ENCODE measurements around the gene TRIM13. TPM values are rescaled to one million over a fixed set of nuclear protein-coding genes. Genes with fewer than 3 reads are reported as not detected.

The TRIM13 gene
- polyA plus RNA-seq, 3 donors: 5.8 to 14.1 (median 6.1) TPM

DNA sequence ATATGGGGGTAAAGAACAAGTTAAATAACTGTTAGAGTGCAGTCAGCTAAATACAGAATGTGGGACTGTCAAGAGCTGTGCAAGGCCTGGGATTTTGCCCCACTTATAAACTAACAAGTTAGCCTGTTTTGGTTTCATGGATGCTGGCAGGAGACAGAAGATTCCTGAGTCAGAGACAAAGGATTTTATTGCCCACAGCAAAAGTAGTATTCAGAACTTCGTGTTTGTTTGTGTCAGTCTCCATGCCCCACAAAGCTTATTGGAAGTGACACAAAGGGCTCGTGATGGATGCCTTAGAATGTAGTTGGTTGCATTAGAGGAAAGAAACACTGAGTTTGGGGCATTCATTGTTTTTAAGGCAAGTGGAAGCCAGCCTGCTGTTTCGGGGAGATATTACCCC lies 38.5 kb upstream of the TRIM13 start:
- Histone ChIP-seq H4K20me1 (ENCODE audit: insufficient read depth, low read length) (no peaks in the 10 kb centered on the region), H3K4me3 (replicated peaks in 1 of 3; ENCODE audit: low read depth in 2 of 3, low read length in 3 of 3) (no peak overlapping the region), H3K9me3 (replicated peaks in 1 of 2; ENCODE audit: control insufficient read depth in 1 of 2, insufficient read depth in 1 of 2, low read length in 2 of 2) (no peaks in the 10 kb centered on the region), H3K27ac (ENCODE audit: low read depth in 1 of 2, low read length in 2 of 2) (peak overlapping the region in 1 of 2 donors; percentile 34), H2AFZ (ENCODE audit: insufficient read depth, low read depth, low read length, poor library complexity, severe bottlenecking) (no peak overlapping the region), H3K27me3 (ENCODE audit: control insufficient read depth in 2 of 2, insufficient read depth in 2 of 2, low read length in 2 of 2) (no peaks in the 10 kb centered on the region), H3K36me3 (replicated peaks in 1 of 2; ENCODE audit: control insufficient read depth in 1 of 2, insufficient read depth in 2 of 2, low read length in 2 of 2) (peaks cover 0 to 48% of the 10 kb centered on the region in 2 donors), H3K9ac (ENCODE audit: insufficient read depth, low read length, poor library complexity, severe bottlenecking) (no peak overlapping the region), H3K4me2 (replicated peaks; ENCODE audit: extremely low read depth, low read length, poor library complexity, severe bottlenecking) (no peak overlapping the region), H3K4me1 (ENCODE audit: control insufficient read depth in 1 of 2, insufficient read depth in 2 of 2, low read length in 2 of 2) (peaks cover 10 to 15% of the 10 kb centered on the region in 2 donors), H3K79me2 (ENCODE audit: insufficient read depth, low read length) (no peaks in the 10 kb centered on the region)
- 92% methylated on average over 2 of the region's 3 CpGs for WGBS (ENCODE audit: insufficient coverage)
- intact Hi-C loops (cut with micrococcal nuclease): no loop called here
- Mint-ChIP-seq H3K36me3 (peaks cover 31 to 45% of the 10 kb centered on the region in 2 donors), H3K27ac (no peak overlapping the region), H3K4me1 (peaks cover 15% of the 10 kb centered on the region), H3K27me3 (ENCODE audit: low read depth in 3 of 3) (peaks cover 0 to 1% (median 0%) of the 10 kb centered on the region in 3 donors), H3K9me3 (peaks cover 0 to 9% (median 6%) of the 10 kb centered on the region in 7 donors), H3K4me3 (no peak overlapping the region)
- TF ChIP-seq, protein P1, sequence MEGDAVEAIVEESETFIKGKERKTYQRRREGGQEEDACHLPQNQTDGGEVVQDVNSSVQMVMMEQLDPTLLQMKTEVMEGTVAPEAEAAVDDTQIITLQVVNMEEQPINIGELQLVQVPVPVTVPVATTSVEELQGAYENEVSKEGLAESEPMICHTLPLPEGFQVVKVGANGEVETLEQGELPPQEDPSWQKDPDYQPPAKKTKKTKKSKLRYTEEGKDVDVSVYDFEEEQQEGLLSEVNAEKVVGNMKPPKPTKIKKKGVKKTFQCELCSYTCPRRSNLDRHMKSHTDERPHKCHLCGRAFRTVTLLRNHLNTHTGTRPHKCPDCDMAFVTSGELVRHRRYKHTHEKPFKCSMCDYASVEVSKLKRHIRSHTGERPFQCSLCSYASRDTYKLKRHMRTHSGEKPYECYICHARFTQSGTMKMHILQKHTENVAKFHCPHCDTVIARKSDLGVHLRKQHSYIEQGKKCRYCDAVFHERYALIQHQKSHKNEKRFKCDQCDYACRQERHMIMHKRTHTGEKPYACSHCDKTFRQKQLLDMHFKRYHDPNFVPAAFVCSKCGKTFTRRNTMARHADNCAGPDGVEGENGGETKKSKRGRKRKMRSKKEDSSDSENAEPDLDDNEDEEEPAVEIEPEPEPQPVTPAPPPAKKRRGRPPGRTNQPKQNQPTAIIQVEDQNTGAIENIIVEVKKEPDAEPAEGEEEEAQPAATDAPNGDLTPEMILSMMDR (IDR thresholded peaks at IDR 0.05): no peak
- no peak for DNase-seq

GRCh38 chr13:49967456-49967855 lies 29.4 kb upstream of the TRIM13 start:
- Mint-ChIP-seq H3K27me3 (ENCODE audit: low read depth in 3 of 3) (peaks cover 0 to 1% (median 0%) of the 10 kb centered on the region in 3 donors), H3K4me3 (no peak overlapping the region), H3K9me3 (peaks cover 5 to 21% (median 11%) of the 10 kb centered on the region in 7 donors), H3K4me1 (no peaks in the 10 kb centered on the region), H3K36me3 (peaks cover 56 to 80% of the 10 kb centered on the region in 2 donors), H3K27ac (no peak overlapping the region)
- H2AFZ ChIP-seq (ENCODE audit: insufficient read depth, low read depth, low read length, poor library complexity, severe bottlenecking): no peak overlapping the region
- no peaks in the 10 kb centered on the region for H3K4me1 ChIP-seq (ENCODE audit: control insufficient read depth in 1 of 2, insufficient read depth in 2 of 2, low read length in 2 of 2)
- H3K27ac ChIP-seq (ENCODE audit: low read depth in 1 of 2, low read length in 2 of 2): no peak overlapping the region
- no peaks in the 10 kb centered on the region for H3K79me2 ChIP-seq (ENCODE audit: insufficient read depth, low read length)
- no peaks in the 10 kb centered on the region for H3K27me3 ChIP-seq (ENCODE audit: control insufficient read depth in 2 of 2, insufficient read depth in 2 of 2, low read length in 2 of 2)
- intact Hi-C loops (cut with micrococcal nuclease): no loop called here
- TF ChIP-seq, protein P1 (IDR thresholded peaks at IDR 0.05): no peak
- H3K9ac ChIP-seq (ENCODE audit: insufficient read depth, low read length, poor library complexity, severe bottlenecking): no peak overlapping the region
- H3K4me2 ChIP-seq (replicated peaks; ENCODE audit: extremely low read depth, low read length, poor library complexity, severe bottlenecking): no peak overlapping the region
- no peak for DNase-seq
- H4K20me1 ChIP-seq (ENCODE audit: insufficient read depth, low read length): no peaks in the 10 kb centered on the region
- 100% methylated on average over 1 of the region's 4 CpGs for whole genome bisulfite sequencing (ENCODE audit: insufficient coverage)
- peaks cover 0 to 81% of the 10 kb centered on the region in 2 donors for H3K36me3 ChIP-seq (replicated peaks in 1 of 2; ENCODE audit: control insufficient read depth in 1 of 2, insufficient read depth in 2 of 2, low read length in 2 of 2)
- H3K9me3 ChIP-seq (replicated peaks in 1 of 2; ENCODE audit: control insufficient read depth in 1 of 2, insufficient read depth in 1 of 2, low read length in 2 of 2): no peaks in the 10 kb centered on the region
- H3K4me3 ChIP-seq (replicated peaks in 1 of 3; ENCODE audit: low read depth in 2 of 3, low read length in 3 of 3): no peak overlapping the region

All from CD14-positive monocyte (primary cell).